ENCODE results near the gene LILRB5. TPM values are rescaled to one million over a fixed set of nuclear protein-coding genes. Genes with fewer than 3 reads are reported as not detected.
"Not testable (repeated sequence)": the region's sequence is repeated elsewhere in the genome, so short reads cannot be mapped to it uniquely, and the experiment has no call there.

Gene LILRB5
- total and polyA plus RNA-seq, 2 of the 4 experiments (the other 2 are of a cell fraction), result not detected

- H3K4me2 ChIP-seq (ENCODE audit: low read depth, low read length); H2BK5ac ChIP-seq (ENCODE audit: low read depth, low read length, poor library complexity, severe bottlenecking); H3K27me3 ChIP-seq (ENCODE audit: control insufficient read depth, insufficient read depth, low read length); intact Hi-C loops (cut with micrococcal nuclease); ATAC-seq (ENCODE audit: low read depth); H3K56ac ChIP-seq (ENCODE audit: extremely low read depth, insufficient read depth, low read length); DNase-seq; H4K5ac ChIP-seq (ENCODE audit: low read depth, low read length); H2AK5ac ChIP-seq (ENCODE audit: low read depth, low read length); H4K20me1 ChIP-seq (ENCODE audit: insufficient read depth, low read length); dilution Hi-C loops (cut with HindIII; ENCODE audit: low sequenced_read_pairs, unreplicated experiment); BruUV-seq (replicated peaks); H3K36me3 ChIP-seq (ENCODE audit: control insufficient read depth, insufficient read depth, low read length); H3K27ac ChIP-seq (ENCODE audit: insufficient read depth, low read length); H4K8ac ChIP-seq (ENCODE audit: low read depth in 2 of 2, low read length in 2 of 2); H2BK120ac ChIP-seq (ENCODE audit: low read depth, low read length); H3K79me1 ChIP-seq (ENCODE audit: low read depth in 1 of 2, low read length in 2 of 2); H3K9me3 ChIP-seq (ENCODE audit: control insufficient read depth, insufficient read depth, low read length); H4K91ac ChIP-seq (ENCODE audit: insufficient read depth, low read depth, low read length); H2AK9ac ChIP-seq (replicated peaks; ENCODE audit: low read depth, low read length, poor library complexity); H3K4me1 ChIP-seq (ENCODE audit: control insufficient read depth, insufficient read depth, low read length); in situ Hi-C loops (cut with MboI; ENCODE audit: low sequenced_read_pairs); H3K4ac ChIP-seq (ENCODE audit: low read depth, low read length); H3K4me3 ChIP-seq (ENCODE audit: insufficient read depth, low read depth, low read length); POLR2A ChIA-PET (ENCODE audit: unreplicated experiment); H2BK20ac ChIP-seq (ENCODE audit: low read depth, low read length); H3K23ac ChIP-seq (ENCODE audit: low read depth, low read length); H2BK15ac ChIP-seq (ENCODE audit: low read depth, low read length); H3K18ac ChIP-seq (ENCODE audit: low read depth, low read length); H3K9me1 ChIP-seq (ENCODE audit: insufficient read depth, low read length); H3K9ac ChIP-seq (ENCODE audit: low read depth, low read length); H3K14ac ChIP-seq (replicated peaks; ENCODE audit: low read depth, low read length); CTCF ChIA-PET; H2AFZ ChIP-seq (replicated peaks; ENCODE audit: low read length, poor library complexity): not testable (repeated sequence)
- WGBS, 2 experiments (ENCODE audit: extremely low coverage in 2 of 2, insufficient read length in 1 of 2), result 46% methylated on average over 6 of the region's 22 CpGs; no CpG with 5 or more reads in 1 of the 2 experiments
These were observed 16.4 kb downstream of the LILRB5 start for GRCh38 chr19:54240372-54241336.

- DNase-seq; dilution Hi-C loops (cut with HindIII; ENCODE audit: low sequenced_read_pairs, unreplicated experiment); H3K18ac ChIP-seq (ENCODE audit: low read depth, low read length); H4K5ac ChIP-seq (ENCODE audit: low read depth, low read length); H4K8ac ChIP-seq (ENCODE audit: low read depth in 2 of 2, low read length in 2 of 2); H2AFZ ChIP-seq (replicated peaks; ENCODE audit: low read length, poor library complexity); intact Hi-C loops (cut with micrococcal nuclease); H2BK120ac ChIP-seq (ENCODE audit: low read depth, low read length); H3K27me3 ChIP-seq (ENCODE audit: control insufficient read depth, insufficient read depth, low read length); ATAC-seq (ENCODE audit: low read depth); H3K14ac ChIP-seq (replicated peaks; ENCODE audit: low read depth, low read length); H2AK9ac ChIP-seq (replicated peaks; ENCODE audit: low read depth, low read length, poor library complexity); in situ Hi-C loops (cut with MboI; ENCODE audit: low sequenced_read_pairs); H3K4me1 ChIP-seq (ENCODE audit: control insufficient read depth, insufficient read depth, low read length); H4K91ac ChIP-seq (ENCODE audit: insufficient read depth, low read depth, low read length); H2AK5ac ChIP-seq (ENCODE audit: low read depth, low read length); CTCF ChIA-PET; H3K9me3 ChIP-seq (ENCODE audit: control insufficient read depth, insufficient read depth, low read length); H2BK5ac ChIP-seq (ENCODE audit: low read depth, low read length, poor library complexity, severe bottlenecking); H2BK15ac ChIP-seq (ENCODE audit: low read depth, low read length); H3K4ac ChIP-seq (ENCODE audit: low read depth, low read length); H3K27ac ChIP-seq (ENCODE audit: insufficient read depth, low read length); H3K56ac ChIP-seq (ENCODE audit: extremely low read depth, insufficient read depth, low read length); H3K9ac ChIP-seq (ENCODE audit: low read depth, low read length); H3K79me1 ChIP-seq (ENCODE audit: low read depth in 1 of 2, low read length in 2 of 2); H3K4me3 ChIP-seq (ENCODE audit: insufficient read depth, low read depth, low read length); H2BK20ac ChIP-seq (ENCODE audit: low read depth, low read length); H3K23ac ChIP-seq (ENCODE audit: low read depth, low read length); H3K4me2 ChIP-seq (ENCODE audit: low read depth, low read length); H3K36me3 ChIP-seq (ENCODE audit: control insufficient read depth, insufficient read depth, low read length); H4K20me1 ChIP-seq (ENCODE audit: insufficient read depth, low read length); POLR2A ChIA-PET (ENCODE audit: unreplicated experiment); H3K9me1 ChIP-seq (ENCODE audit: insufficient read depth, low read length); BruUV-seq (replicated peaks): not testable (repeated sequence)
- WGBS, 2 experiments (ENCODE audit: extremely low coverage in 2 of 2, insufficient read length in 1 of 2), result 17% methylated on average over 1 of the region's 21 CpGs; no CpG with 5 or more reads in 1 of the 2 experiments
These were observed 17.3 kb downstream of the LILRB5 start for GRCh38 chr19:54239491-54240371.
